OCI-LY1 (cell line): ENCODE measurements around the gene PCDH11Y.
A peak's percentile ranks its signal among the peaks of the same experiment; 100 is the strongest.
"Not testable (repeated sequence)": the region's sequence is repeated elsewhere in the genome, so short reads cannot be mapped to it uniquely, and the experiment has no call there.

Source experiments
- H2AFZ ChIP-seq: fragments of 200-600 bp; sonication (generic), shearing (Covaris generic); 2 replicates; pipeline ENCODE4 v1.6.0; 2014; ENCODE audit warnings: antibody characterized with exemption, mild to moderate bottlenecking, low read length
- H3F3A ChIP-seq: fragments of 200-600 bp; sonication (generic), shearing (Covaris generic); 2 replicates; pipeline ENCODE4 v1.6.0; 2014; ENCODE audit warnings: mild to moderate bottlenecking, antibody characterized with exemption, low read length, moderate library complexity; ENCODE audit not compliant: insufficient read depth
- H3K27ac ChIP-seq: fragments of 200-600 bp; sonication (generic); 2 replicates; pipeline ENCODE4 v1.5.1; 2014; ENCODE audit warnings: low read length, mixed run types, mild to moderate bottlenecking, low read depth; ENCODE audit not compliant: poor library complexity, severe bottlenecking
- H3K27me3 ChIP-seq: fragments of 200-600 bp; sonication (generic); 2 replicates; pipeline ENCODE4 v1.6.0; 2014; ENCODE audit warnings: antibody characterized with exemption, mild to moderate bottlenecking, low read length, moderate library complexity; ENCODE audit not compliant: insufficient read depth
- H3K36me3 ChIP-seq: fragments of 200-600 bp; sonication (generic); 2 replicates; pipeline ENCODE4 v1.6.1; 2014; ENCODE audit warnings: mild to moderate bottlenecking, antibody characterized with exemption, low read length, moderate library complexity, mixed read lengths; ENCODE audit not compliant: insufficient read depth
- H3K4me1 ChIP-seq: fragments of 200-600 bp; sonication (generic); 2 replicates; pipeline ENCODE4 v1.5.1; 2014; ENCODE audit warnings: mild to moderate bottlenecking, low read length, moderate library complexity; ENCODE audit not compliant: insufficient read depth, severe bottlenecking
- H3K4me2 ChIP-seq: fragments of 200-600 bp; sonication (generic), shearing (Covaris generic); 2 replicates; pipeline ENCODE4 v1.6.1; 2014; ENCODE audit warnings: low read length
- H3K4me3 ChIP-seq: fragments of 200-600 bp; sonication (generic); 2 replicates; pipeline ENCODE4 v1.5.1; 2014; ENCODE audit warnings: low read length, low read depth, mild to moderate bottlenecking, mixed read lengths; ENCODE audit not compliant: poor library complexity, severe bottlenecking
- H3K79me2 ChIP-seq: fragments of 200-600 bp; shearing (Covaris generic); 2 replicates; pipeline ENCODE4 v1.6.1; 2016; ENCODE audit warnings: mixed run types, low read length, mixed read lengths; ENCODE audit not compliant: insufficient read depth
- H3K9ac ChIP-seq: fragments of 200-600 bp; sonication (generic), shearing (Covaris generic); 2 replicates; pipeline ENCODE4 v1.6.1; 2014; ENCODE audit warnings: mild to moderate bottlenecking, low read length, mixed read lengths
- H3K9me2 ChIP-seq: fragments of 200-600 bp; sonication (generic), shearing (Covaris generic); 2 replicates; pipeline ENCODE4 v1.6.1; 2014; ENCODE audit warnings: low read depth, mild to moderate bottlenecking, low read length, mixed read lengths
- H3K9me3 ChIP-seq: fragments of 200-600 bp; shearing (Covaris generic); 2 replicates; pipeline ENCODE4 v1.6.1; 2014; ENCODE audit warnings: low read length, mixed read lengths
- H4K20me1 ChIP-seq: fragments of 200-600 bp; sonication (generic), shearing (Covaris generic); 2 replicates; pipeline ENCODE4 v1.6.0; 2016; ENCODE audit warnings: mild to moderate bottlenecking, low read length; ENCODE audit not compliant: insufficient read depth
- CTCF ChIP-seq: fragments of 200-600 bp; sonication (generic), shearing (Covaris generic); IDR thresholded peaks from 2 replicates; pipeline ENCODE4 v1.5.1; 2017; ENCODE audit warnings: mild to moderate bottlenecking, antibody characterized with exemption, low read length, moderate library complexity, mixed read lengths

PCDH11Y gene

GRCh38 chrY:5708727-5709126 is 708.6 kb downstream of the PCDH11Y start:
- not testable (repeated sequence) for H4K20me1 ChIP-seq, H3K9me2 ChIP-seq, H3K4me1 ChIP-seq

GRCh38 chrY:5709788-5710381 is 709.8 kb downstream of the PCDH11Y start:
- peaks cover 14% of the 10 kb centered on the region for H3K4me1 ChIP-seq
- not testable (repeated sequence) for H3K79me2 ChIP-seq, H3K9me2 ChIP-seq, H3F3A ChIP-seq, H3K4me3 ChIP-seq, H3K27me3 ChIP-seq, H3K9ac ChIP-seq, H2AFZ ChIP-seq, H3K9me3 ChIP-seq, H3K27ac ChIP-seq, H3K36me3 ChIP-seq, H4K20me1 ChIP-seq, H3K4me2 ChIP-seq

More at GRCh38 chrY:5708727-5709126, 708.6 kb downstream of the PCDH11Y start:
- not testable (repeated sequence) for H3K36me3 ChIP-seq, H3K4me2 ChIP-seq, H2AFZ ChIP-seq, H3K9ac ChIP-seq, H3F3A ChIP-seq, H3K79me2 ChIP-seq, H3K27ac ChIP-seq, H3K9me3 ChIP-seq, H3K4me3 ChIP-seq, H3K27me3 ChIP-seq

- not testable (repeated sequence) for H3K9me3 ChIP-seq, H3F3A ChIP-seq, H3K27me3 ChIP-seq, H2AFZ ChIP-seq, H3K36me3 ChIP-seq, H3K9me2 ChIP-seq, H3K79me2 ChIP-seq, H4K20me1 ChIP-seq
- Histone ChIP-seq H3K4me1 (peaks cover 26% of the 10 kb centered on the region), H3K27ac (peak overlapping the region; percentile 94), H3K9ac (peak overlapping the region; percentile 38; the same call in 1 of the 2 replicates), H3K4me3 (peak overlapping the region; percentile 36), H3K4me2 (peak overlapping the region; percentile 51)
- peak; percentile 16; the same call in 1 of the 2 replicates for TF ChIP-seq CTCF
These were observed 761.3 kb downstream of the PCDH11Y start for GRCh38 chrY:5761403-5761802.

GRCh38 chrY:5776485-5776884 is 776.4 kb downstream of the PCDH11Y start:
- not testable (repeated sequence) for H3K79me2 ChIP-seq, H3K4me1 ChIP-seq, H3F3A ChIP-seq, H3K9me3 ChIP-seq, H4K20me1 ChIP-seq, H3K4me2 ChIP-seq, H3K27me3 ChIP-seq, H3K9ac ChIP-seq, H3K9me2 ChIP-seq, H3K27ac ChIP-seq, H3K36me3 ChIP-seq, H3K4me3 ChIP-seq, H2AFZ ChIP-seq
